Measurements from ENCODE around the gene SAMD14. TPM values are rescaled to one million over a fixed set of nuclear protein-coding genes. Genes with fewer than 3 reads are reported as not detected.

SAMD14 gene
- total RNA-seq, 1 donor from 2014 or later: 6.0 TPM

- Mint-ChIP-seq H3K4me3 (ENCODE audit: low read depth) (no peak overlapping the region), H3K36me3 (ENCODE audit: insufficient read depth) (no peaks in the 10 kb centered on the region), H3K27me3 (peaks cover 38% of the 10 kb centered on the region), H3K4me1 (ENCODE audit: low read depth) (peaks cover 7% of the 10 kb centered on the region), H3K9me3 (ENCODE audit: low read depth) (no peaks in the 10 kb centered on the region), H3K27ac (no peak overlapping the region)
- TF ChIP-seq CTCF (IDR thresholded peaks at IDR 0.05; ENCODE audit: unreplicated experiment): no peak
- no peak for DNase-seq (ENCODE audit: low spot score, unreplicated experiment)
These were observed 34.7 kb upstream of the SAMD14 start for GRCh38 chr17:50164697-50164988.

GRCh38 chr17:50163843-50164696 is 34.1 kb upstream of the SAMD14 start:
- Mint-ChIP-seq H3K27me3 (peaks cover 38% of the 10 kb centered on the region), H3K4me1 (ENCODE audit: low read depth) (peaks cover 7% of the 10 kb centered on the region), H3K27ac (no peak overlapping the region), H3K4me3 (ENCODE audit: low read depth) (no peak overlapping the region), H3K36me3 (ENCODE audit: insufficient read depth) (no peaks in the 10 kb centered on the region), H3K9me3 (ENCODE audit: low read depth) (no peaks in the 10 kb centered on the region)
- no peak for TF ChIP-seq CTCF (IDR thresholded peaks at IDR 0.05; ENCODE audit: unreplicated experiment)
- DNase-seq (ENCODE audit: low spot score, unreplicated experiment): no peak

GRCh38 chr17:50162466-50163254 is 32.7 kb upstream of the SAMD14 start:
- Mint-ChIP-seq H3K27me3 (peaks cover 33% of the 10 kb centered on the region), H3K36me3 (ENCODE audit: insufficient read depth) (no peaks in the 10 kb centered on the region), H3K9me3 (ENCODE audit: low read depth) (no peaks in the 10 kb centered on the region), H3K4me1 (ENCODE audit: low read depth) (peaks cover 7% of the 10 kb centered on the region), H3K27ac (no peak overlapping the region), H3K4me3 (ENCODE audit: low read depth) (no peak overlapping the region)
- DNase-seq (ENCODE audit: low spot score, unreplicated experiment): no peak
- no peak for TF ChIP-seq CTCF (IDR thresholded peaks at IDR 0.05; ENCODE audit: unreplicated experiment)

- peak overlapping the region; percentile 79 for H3K27ac Mint-ChIP-seq
- H3K4me1 Mint-ChIP-seq (ENCODE audit: low read depth): peaks cover 7% of the 10 kb centered on the region
- no peak for DNase-seq (ENCODE audit: low spot score, unreplicated experiment)
- no peak for TF ChIP-seq CTCF (IDR thresholded peaks at IDR 0.05; ENCODE audit: unreplicated experiment)
- H3K4me3 Mint-ChIP-seq (ENCODE audit: low read depth): no peak overlapping the region
- no peaks in the 10 kb centered on the region for H3K9me3 Mint-ChIP-seq (ENCODE audit: low read depth)
- peaks cover 33% of the 10 kb centered on the region for H3K27me3 Mint-ChIP-seq
- H3K36me3 Mint-ChIP-seq (ENCODE audit: insufficient read depth): no peaks in the 10 kb centered on the region
These were observed 31.9 kb upstream of the SAMD14 start for GRCh38 chr17:50161911-50162288.

GRCh38 chr17:50161023-50161910 is 31.3 kb upstream of the SAMD14 start:
- H3K27ac Mint-ChIP-seq: peak overlapping the region; percentile 79
- peak; percentile 90 for TF ChIP-seq CTCF (IDR thresholded peaks at IDR 0.05; ENCODE audit: unreplicated experiment)
- no peaks in the 10 kb centered on the region for H3K9me3 Mint-ChIP-seq (ENCODE audit: low read depth)
- peak; percentile 94 for DNase-seq (ENCODE audit: low spot score, unreplicated experiment)
- peaks cover 33% of the 10 kb centered on the region for H3K27me3 Mint-ChIP-seq
- no peaks in the 10 kb centered on the region for H3K36me3 Mint-ChIP-seq (ENCODE audit: insufficient read depth)
- H3K4me1 Mint-ChIP-seq (ENCODE audit: low read depth): peaks cover 7% of the 10 kb centered on the region
- peak overlapping the region; percentile 75 for H3K4me3 Mint-ChIP-seq (ENCODE audit: low read depth)

Measured in progenitor cell of endocrine pancreas (in vitro differentiated cells).